ENCODE data around the gene BRF1. TPM values are rescaled to one million over a fixed set of nuclear protein-coding genes. Genes with fewer than 3 reads are reported as not detected.
A peak's percentile ranks its signal among the peaks of the same experiment; 100 is the strongest.

The BRF1 gene
- total RNA-seq, 6 experiments from 2014 or later = 13.1 to 17.8 (median 16.2) TPM

DNA sequence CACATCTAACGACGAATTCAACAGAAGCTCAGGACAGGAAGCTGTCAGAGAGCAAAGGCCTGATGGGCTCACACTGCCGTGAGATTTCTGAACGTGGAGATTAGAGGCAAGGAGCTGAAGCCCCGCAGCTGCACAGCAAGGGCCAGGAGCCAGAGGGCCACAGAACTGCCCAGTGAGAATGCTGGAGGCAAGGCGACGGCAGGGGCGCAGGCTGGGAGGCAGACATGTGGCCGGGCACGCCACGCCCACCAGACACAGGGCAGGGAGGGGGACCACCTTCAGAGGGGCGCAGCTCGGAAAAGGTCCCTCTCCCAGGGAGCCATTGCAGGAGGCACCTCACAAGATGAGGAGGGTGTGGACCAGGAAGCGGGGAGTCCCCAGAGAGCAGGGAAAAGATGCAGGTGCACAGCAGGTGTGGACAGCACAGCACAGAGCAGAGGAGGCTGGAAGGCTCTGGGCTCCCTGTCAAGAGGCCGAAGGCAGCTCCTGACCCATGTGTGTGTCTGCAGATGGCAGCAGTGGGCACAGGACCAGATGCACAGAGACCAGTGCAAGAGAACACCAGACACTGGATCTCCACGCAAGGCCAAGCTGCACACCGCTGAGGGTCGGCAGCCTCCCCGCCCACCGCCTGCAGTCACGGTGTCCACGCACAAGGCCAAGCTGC, 29.4 kb downstream of the BRF1 start:
- Histone ChIP-seq H3K27ac (no peak overlapping the region), H3K4me3 (no peak overlapping the region), H3K27me3 (no peaks in the 10 kb centered on the region), H3K36me3 (no peaks in the 10 kb centered on the region), H3K4me1 (no peaks in the 10 kb centered on the region), H3K9me3 (no peaks in the 10 kb centered on the region)
- TF ChIP-seq POLR2A (IDR thresholded peaks at IDR 0.05) = no peak
- TF ChIP-seq, protein P1, sequence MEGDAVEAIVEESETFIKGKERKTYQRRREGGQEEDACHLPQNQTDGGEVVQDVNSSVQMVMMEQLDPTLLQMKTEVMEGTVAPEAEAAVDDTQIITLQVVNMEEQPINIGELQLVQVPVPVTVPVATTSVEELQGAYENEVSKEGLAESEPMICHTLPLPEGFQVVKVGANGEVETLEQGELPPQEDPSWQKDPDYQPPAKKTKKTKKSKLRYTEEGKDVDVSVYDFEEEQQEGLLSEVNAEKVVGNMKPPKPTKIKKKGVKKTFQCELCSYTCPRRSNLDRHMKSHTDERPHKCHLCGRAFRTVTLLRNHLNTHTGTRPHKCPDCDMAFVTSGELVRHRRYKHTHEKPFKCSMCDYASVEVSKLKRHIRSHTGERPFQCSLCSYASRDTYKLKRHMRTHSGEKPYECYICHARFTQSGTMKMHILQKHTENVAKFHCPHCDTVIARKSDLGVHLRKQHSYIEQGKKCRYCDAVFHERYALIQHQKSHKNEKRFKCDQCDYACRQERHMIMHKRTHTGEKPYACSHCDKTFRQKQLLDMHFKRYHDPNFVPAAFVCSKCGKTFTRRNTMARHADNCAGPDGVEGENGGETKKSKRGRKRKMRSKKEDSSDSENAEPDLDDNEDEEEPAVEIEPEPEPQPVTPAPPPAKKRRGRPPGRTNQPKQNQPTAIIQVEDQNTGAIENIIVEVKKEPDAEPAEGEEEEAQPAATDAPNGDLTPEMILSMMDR (IDR thresholded peaks at IDR 0.05) = no peak
- intact Hi-C loops (cut with DNase I) = no loop called here
- DNase-seq (no peak), ATAC-seq (peak in 1 of 4 donors; percentile 15)
- WGBS (ENCODE audit: insufficient coverage, low coverage, low lambda C conversion rate, missing lambda C conversion rate) = 43% methylated on average over 3 of the region's 22 CpGs

DNA sequence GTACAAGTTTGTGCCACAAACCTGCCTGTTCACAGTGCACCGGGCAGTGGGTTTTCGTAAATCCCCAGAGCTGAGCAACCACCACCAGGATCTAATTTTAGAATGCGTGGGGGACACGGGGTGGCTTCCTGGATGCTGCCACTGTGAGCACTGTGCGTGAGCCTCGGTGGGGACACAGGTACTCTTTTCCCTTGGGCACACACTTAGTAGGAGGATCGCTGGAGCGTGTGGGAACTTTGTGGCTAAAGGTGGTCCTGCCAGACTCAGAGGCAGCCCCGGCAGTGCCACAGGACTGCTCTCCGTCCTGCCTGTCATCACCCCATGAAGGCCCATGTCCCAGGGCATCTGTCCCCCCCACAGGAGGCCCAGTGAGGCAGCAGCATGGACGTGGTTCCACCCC, 31.4 kb downstream of the BRF1 start:
- H3K27me3 ChIP-seq = no peaks in the 10 kb centered on the region
- intact Hi-C loops (cut with DNase I) = loop anchor here in 1 of 2 donors (10.0 kb wide), 1 partner anchor 55 kb away; no protein-coding TSS in a partner anchor
- H3K4me1 ChIP-seq = no peaks in the 10 kb centered on the region
- H3K9me3 ChIP-seq = no peaks in the 10 kb centered on the region
- no peaks in the 10 kb centered on the region for H3K36me3 ChIP-seq
- no peak overlapping the region for H3K4me3 ChIP-seq
- peak in 1 of 4 donors; percentile 4 for ATAC-seq
- H3K27ac ChIP-seq = no peak overlapping the region
- no peak for TF ChIP-seq POLR2A (IDR thresholded peaks at IDR 0.05)
- TF ChIP-seq, protein P1 (IDR thresholded peaks at IDR 0.05) = no peak
- DNase-seq = no peak
- WGBS (ENCODE audit: insufficient coverage, low coverage, low lambda C conversion rate, missing lambda C conversion rate) = 94% methylated on average over 3 of the region's 11 CpGs

GRCh38 chr14:105268736-105269354, 32.0 kb downstream of the BRF1 start:
- Histone ChIP-seq H3K9me3 (no peaks in the 10 kb centered on the region), H3K36me3 (peaks cover 0 to 3% (median 0%) of the 10 kb centered on the region in 4 donors), H3K4me3 (no peak overlapping the region), H3K4me1 (no peaks in the 10 kb centered on the region), H3K27me3 (no peaks in the 10 kb centered on the region), H3K27ac (no peak overlapping the region)
- no CpG with 5 or more reads among the region's 18 CpGs for WGBS (ENCODE audit: insufficient coverage, low coverage, low lambda C conversion rate, missing lambda C conversion rate)
- TF ChIP-seq, protein P1 (IDR thresholded peaks at IDR 0.05) = no peak
- TF ChIP-seq POLR2A (IDR thresholded peaks at IDR 0.05) = no peak
- DNase-seq (no peak), ATAC-seq (no peak)
- intact Hi-C loops (cut with DNase I) = loop anchor here in 1 of 2 donors (10.0 kb wide), 1 partner anchor 54 kb away; no protein-coding TSS in a partner anchor

GRCh38 chr14:105267820-105268548, 32.8 kb downstream of the BRF1 start:
- intact Hi-C loops (cut with DNase I) = loop anchor here in 1 of 2 donors (10.0 kb wide), 1 partner anchor 53 kb away; no protein-coding TSS in a partner anchor
- Histone ChIP-seq H3K4me3 (no peak overlapping the region), H3K36me3 (peaks cover 0 to 3% (median 0%) of the 10 kb centered on the region in 4 donors), H3K4me1 (no peaks in the 10 kb centered on the region), H3K27ac (no peak overlapping the region), H3K9me3 (no peaks in the 10 kb centered on the region), H3K27me3 (no peaks in the 10 kb centered on the region)
- TF ChIP-seq POLR2A (IDR thresholded peaks at IDR 0.05) = no peak
- TF ChIP-seq, protein P1 (IDR thresholded peaks at IDR 0.05) = peak in 2 of 4 donors; percentile 13 to 25
- no CpG with 5 or more reads among the region's 21 CpGs for WGBS (ENCODE audit: insufficient coverage, low coverage, low lambda C conversion rate, missing lambda C conversion rate)
- ATAC-seq (peak; percentile 67 to 85 (median 70)), DNase-seq (no peak)

All from right lobe of liver (tissue), 6 donors.